ENCODE data around the gene CCDC142. TPM values are rescaled to one million over a fixed set of nuclear protein-coding genes. Genes with fewer than 3 reads are reported as not detected.

CCDC142 gene
- total RNA-seq, 1 experiment from 2014 or later: 7.8 TPM

DNA sequence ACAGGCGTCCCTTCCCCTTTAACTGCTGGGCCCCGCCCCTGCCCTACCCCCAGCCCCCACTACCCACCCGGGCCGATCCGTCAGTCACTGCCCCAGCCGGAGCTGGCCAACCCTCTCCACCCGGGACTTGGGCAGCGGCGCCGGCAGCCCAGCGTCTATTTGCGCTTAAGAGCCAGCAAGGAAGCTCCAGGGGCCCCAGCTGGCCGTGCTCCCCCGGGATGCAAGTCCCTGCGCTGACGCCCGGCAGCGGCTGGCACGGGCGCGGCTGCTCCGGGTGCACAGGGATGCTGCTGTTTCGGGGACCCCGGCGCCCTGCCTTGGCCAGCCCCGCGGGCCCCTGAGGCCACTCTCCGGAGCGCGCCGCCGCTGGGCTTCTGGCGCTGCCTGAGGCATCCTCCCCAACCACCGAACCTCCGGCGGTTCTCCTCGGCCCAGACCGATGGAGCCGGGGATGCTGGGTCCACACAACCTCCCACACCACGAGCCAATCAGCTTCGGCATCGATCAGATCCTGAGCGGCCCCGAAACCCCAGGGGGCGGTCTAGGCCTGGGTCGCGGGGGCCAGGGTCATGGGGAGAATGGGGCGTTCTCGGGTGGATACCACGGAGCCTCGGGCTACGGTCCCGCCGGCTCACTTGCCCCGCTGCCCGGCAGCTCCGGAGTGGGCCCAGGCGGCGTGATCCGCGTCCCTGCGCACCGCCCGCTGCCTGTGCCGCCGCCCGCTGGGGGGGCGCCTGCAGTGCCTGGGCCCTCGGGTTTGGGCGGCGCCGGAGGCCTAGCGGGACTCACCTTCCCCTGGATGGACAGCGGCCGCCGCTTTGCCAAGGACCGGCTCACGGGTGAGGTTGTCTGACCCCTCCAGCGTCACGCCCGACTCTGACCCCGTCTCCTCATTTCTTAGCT lies 31.8 kb upstream of the CCDC142 start, which contains the start of gene TLX2:
TSS of gene TLX2 (plus strand) at position 83 of the 903 bp plus-strand sequence. CDS start at position 440, 357 bp downstream.
- DNase-seq (ENCODE audit: low read depth): peak; percentile 34

DNA sequence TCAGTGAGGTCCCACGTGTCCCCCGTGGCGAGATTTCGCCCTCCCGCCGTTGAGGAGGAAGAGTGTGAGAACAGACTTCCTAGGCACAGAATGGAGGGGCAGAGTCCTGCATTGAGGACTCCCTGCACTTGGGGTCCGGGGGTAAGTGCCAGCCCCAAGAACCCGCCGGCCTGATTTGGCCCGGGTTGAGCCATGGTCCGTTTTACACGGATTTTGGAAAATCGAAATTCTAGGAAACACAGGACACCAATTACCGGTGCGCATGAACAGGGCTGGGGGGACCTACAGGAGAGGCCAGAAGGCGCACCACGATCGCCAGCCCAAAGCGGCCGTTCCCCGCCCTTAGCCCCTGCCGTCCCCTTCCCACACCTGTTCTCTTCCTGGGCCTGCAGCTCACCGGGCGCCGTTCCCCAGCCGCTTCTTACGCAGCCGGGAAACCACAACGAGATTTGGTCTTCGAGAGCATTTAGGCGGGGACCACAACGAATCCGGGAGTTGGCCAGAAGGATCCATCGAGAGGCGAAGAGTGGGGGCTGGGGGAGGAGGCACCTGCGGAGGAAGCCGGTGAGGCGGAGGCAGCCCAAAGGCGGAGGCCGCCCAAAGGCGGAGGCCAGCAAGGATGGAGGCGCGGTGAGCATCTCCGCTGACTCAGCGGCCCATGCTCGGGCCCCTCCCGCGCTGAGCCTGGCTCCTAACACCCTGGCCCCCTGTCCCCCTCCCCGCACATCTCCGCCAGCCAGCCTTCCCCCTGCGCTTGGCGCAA lies 31.0 kb upstream of the CCDC142 start:
- peak; percentile 20 for DNase-seq (ENCODE audit: low read depth)

DNA sequence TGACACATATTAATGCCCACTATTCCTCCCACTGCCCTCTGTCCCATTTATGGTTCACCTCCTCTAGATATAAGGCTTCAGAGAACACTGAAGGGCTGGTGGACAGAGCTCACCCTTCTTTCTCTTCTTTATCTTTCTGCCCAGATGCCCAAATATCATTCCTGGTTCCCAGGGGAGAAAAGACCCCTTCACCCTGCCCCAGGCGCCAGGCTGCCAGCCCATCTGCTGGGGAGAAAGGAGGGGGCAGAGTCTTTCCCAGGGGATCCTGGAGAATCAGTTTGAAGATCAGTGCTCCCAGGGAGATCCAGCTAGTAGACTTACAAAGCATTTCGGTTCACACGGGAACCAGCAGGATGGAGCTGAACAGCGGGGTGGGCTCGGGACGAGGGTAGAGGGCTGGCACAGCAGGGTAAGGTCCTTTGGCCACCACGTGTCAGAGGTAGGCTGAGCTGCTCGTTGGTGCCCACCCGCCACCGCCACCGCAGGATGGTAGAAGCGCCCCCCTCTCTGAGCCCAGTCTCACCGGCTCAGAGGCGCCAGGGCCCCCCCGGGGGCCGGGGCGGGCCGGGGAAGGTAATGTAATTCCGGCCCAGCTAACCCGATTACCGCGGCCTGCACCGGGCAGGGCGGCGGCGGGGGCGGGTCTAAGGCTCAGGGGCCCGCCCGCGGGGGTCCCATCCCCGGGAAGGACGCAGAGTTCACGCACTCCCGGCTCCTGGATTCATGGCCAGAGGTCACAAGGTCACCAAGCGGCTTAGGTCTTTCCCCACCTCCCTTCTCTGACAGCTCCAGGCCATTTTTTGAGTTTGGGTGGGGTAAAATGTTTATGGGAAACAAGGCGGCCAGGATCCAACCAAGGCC lies 30.2 kb upstream of the CCDC142 start:
- DNase-seq (ENCODE audit: low read depth): no peak

DNA sequence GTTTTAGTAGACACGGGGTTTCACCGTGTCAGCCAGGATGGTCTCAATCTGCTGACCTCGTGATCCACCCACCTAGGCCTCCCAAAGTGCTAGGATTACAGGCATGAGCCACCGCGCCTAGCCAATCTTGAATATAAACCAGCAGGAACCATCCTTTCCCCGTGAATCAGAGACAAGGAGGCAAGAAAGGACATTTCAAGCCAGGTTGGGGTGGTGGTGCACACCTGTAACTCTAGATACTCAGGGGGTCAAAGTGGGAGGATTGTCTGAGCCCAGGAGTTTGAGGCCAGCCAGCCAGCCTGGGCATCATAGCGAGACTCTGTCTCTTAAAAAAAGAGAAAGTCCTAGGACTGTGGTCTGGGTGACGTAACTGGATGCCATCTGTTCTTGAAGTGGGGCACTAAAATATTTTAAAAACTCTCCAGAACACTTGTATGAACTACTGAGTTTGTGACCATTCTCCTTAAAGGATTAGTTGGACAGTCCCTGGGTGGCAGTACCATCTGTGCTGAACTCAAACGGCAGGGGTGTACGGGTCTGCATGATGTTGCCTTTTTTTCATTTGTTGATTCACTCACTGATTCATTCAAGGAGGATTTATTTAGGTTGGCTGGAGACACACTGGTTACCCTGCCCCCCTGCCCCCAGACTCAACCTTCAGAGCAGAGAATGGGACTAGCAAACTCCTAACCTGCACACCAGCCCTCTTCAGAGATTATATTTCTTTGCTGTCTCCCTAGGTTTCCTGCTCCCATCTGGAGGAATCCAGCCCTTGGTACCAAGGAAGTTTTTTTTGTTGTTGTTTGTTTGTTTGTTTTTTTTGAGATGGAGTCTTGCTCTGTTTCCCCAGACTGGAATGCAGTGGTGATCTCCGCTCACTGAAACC lies 28.5 kb upstream of the CCDC142 start:
- DNase-seq (ENCODE audit: low read depth): peak; percentile 16

DNA sequence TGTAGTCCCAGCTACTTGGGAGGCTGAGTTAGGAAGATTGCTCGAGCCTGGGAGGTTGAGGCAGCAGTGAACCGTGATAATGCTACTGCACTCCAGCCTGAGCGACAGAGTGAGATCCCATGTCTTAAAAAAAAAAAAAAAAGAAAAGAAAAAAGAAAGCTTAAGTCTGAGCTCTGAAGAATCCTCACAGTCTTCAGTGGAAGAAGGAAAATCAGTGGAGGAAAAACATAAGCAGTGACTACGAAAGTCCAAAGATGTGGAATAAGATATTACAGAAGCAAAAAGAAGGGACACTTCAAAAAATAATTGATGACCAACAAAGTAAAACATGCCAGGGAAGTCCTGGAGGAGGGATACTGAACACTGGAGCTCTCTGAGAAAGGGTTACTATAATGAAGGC lies 27.5 kb upstream of the CCDC142 start:
- DNase-seq (ENCODE audit: low read depth): no peak

DNA sequence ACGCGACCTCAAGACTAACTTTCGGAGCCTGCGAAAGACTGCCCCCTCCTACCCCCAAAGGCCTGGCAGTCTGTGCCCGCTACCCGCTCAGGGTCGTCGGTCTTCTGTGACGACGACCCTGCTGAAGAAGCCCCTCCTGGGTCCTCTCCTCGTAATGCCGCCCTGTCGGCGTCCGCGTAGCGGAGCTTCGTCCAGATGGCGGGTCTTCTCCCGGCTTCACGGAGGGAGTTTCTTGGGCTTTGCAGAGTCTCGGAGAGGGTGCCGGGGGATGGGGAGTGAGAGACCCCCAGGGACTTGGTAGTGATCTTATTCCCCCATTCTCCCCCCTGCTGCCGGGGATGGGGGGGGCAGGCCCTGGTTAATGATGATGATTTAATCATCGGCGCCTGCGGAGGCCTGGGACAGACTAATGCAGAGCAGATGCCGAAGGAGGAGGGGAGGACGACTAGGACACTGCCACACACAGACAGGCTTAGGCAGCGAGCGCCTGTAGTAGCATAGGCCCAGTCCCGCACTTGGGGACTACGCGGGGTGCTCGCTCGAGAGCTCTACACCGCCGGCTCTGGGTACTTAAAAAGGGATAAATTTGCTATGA lies 25.2 kb upstream of the CCDC142 start:
- peak; percentile 18 for DNase-seq (ENCODE audit: low read depth)

DNA sequence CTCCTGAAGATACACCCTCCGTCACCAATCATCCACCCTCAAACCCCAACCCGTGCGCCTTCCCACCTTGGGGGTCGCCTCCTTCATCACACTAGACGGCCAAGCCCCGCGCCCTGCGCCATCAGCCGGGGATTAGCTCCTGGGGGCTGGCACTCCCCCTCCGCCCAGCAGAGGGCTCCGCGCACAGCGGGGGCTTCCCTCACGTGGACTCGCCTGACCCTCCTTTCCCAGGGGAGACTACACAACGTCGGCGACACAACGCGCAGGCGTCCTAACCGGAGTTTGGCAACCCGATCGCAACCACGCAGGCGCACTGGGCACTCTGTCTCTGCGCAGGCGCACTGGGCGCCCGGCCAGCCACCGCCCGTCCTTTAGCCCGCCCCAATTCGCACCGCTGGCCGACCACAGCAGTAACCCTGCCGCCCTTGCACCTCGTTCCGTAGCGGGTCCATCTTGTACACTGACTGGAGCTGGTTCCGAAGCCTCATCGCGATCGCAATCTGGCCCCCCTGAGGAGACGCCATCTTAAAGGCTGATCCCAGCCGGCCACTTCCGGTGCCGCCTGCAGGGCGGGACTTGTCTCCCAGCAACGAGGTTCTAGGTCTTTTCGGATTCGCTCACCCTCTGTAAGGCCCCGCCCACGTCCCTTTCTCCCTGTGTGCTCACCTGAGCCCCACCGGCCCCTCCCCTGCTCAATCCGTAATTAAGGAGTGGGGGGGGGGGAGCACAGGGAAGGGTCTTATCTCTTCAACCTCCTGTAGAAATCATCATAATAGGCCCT lies 24.5 kb upstream of the CCDC142 start, which contains the start of gene PCGF1:
TSS of gene PCGF1 (minus strand) at position 551 of the 781 bp plus-strand sequence. CDS start at position 524, 27 bp downstream.
- peak; percentile 97 for DNase-seq (ENCODE audit: low read depth)

DNA sequence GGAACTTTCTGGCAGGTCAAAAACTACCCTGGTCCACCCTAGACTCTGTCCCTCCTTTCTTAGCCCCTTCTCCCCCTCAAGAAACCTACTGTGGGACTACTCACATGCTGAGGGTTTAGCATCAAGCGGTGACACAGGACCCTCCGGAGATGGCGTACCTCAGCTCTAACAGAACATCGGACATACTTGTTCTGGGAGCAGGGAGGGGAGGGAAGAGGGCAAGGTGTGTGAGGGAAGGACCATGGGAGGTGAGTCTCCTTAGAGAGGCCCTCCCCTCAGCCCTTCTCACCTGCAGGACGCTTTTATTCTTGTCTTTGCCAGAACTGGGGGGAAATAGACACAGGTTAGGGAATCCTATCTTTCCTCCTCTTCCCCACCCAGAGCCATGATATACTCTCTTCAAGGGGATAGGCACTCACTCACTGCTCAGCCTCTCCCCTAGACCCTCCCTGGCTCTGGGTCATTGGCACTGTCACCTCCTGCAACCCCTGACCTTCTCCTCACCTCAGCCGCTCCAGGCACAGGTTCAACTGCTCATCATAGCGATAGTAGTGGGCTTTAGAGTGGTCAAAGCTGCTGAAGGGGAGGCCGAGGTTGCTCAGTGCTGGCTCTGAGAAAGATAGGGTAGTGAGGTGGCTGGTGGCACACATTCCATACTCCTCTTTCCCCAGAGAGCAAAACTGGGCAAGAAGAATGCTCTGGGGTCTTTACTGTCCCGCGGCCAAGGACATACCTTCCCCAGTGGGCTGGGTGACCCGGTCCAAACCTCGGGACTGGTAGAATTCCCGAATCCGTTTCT lies 22.8 kb upstream of the CCDC142 start:
- DNase-seq (ENCODE audit: low read depth): no peak

DNA sequence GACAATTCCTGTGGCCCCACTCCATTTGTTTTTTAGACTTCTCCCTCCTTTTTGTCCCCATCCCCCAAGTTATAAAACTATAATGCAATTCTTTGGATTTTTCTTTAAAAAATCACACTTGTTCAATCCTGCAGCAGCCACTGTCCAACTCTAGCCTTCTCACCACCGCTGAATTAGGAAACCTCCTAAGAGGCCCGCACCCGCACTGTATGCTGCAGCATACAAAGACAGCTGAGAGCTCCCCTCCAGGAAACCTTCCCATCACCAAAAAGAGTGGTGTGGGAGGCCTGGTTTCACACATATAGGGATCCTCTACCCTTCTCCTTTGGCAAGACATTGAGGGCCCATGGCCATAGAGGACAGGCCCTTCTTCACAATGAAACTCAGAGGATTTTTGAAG lies 21.8 kb upstream of the CCDC142 start:
- no peak for DNase-seq (ENCODE audit: low read depth)

DNA sequence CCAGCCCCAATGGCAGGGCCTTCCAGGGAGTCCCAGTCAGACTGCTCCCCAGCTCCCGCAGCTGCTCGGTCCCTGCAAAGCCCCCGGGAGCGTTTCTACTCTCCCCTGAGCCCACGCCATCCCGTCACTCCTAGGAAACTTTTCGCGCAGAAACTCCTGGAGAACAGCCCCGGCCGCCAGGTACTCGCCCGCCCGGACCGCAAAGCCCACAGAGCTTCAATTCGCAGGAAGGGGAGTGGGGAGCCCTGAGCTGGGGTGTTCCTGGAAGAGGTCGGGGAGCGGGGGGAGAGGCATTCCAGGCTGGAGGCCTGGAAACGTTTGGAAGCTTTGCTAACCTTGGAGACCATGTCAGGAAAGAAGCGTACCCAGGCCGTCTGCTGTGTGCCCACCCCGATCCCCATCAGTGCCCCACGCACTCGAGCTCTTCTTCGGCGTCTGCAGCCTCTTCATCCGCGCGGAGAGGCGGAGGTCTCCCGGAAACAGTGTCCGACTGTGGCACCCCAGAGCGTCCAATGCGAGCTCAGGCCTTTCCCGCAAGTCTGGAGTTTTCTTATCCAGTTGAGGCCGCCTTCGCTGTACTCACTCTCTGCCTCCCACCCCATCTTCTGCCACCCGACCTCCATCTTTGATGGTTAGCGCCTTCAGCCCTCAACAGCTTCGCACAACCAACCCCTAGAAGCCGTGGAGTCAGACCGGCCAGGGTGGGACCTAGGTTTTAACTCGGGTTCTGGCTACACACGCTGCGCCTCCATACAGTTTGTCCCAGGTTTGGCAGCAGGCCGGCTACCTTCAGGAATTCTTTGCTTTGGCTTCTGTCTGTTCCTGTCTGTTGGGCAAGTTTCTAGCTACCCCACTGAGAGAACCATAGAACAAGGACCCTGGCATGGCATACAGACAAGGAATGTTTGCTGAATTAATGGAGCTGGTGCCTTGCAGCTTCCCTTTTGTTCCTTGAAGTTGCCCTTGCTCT lies 21.0 kb upstream of the CCDC142 start:
- no peak for DNase-seq (ENCODE audit: low read depth)

DNA sequence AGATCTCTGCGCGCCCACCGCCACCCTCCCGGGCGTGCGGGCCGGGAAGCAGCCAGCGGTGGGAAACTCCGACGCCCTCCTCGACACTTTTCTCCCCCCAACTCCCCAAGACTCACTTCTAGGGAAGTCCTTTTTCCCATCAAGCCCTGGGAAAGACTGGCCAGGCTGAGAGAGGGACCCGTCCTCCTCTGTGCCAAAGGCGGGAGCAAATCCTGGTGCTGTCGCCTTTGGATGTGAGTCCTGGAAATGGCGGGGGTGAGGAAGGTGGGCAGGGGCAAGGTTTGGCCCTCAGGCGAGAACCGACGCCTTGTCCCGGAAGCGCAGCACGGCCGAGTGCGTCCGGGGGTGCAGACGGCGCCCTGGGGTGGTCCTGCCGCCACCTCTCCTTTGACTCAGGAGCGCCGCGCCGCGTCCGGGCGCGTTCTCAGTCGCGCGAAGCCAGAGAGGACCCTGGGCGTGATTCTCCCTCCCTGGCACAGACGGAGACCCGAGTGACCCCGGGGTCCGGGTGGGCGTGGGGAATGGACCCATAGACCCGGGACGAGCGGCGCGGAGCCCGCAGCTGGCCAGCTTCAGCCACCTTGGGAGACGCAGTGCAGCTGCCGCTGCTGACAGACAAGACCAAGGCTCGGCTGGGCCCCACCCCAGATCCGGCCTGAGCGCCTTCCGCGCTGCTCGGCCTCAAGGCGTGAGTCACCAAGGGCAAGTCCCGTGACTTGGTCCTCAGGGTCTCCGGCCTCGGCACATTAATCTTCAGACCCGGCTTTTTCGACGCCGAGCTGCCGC lies 20.1 kb upstream of the CCDC142 start:
- peak; percentile 73 for DNase-seq (ENCODE audit: low read depth)

DNA sequence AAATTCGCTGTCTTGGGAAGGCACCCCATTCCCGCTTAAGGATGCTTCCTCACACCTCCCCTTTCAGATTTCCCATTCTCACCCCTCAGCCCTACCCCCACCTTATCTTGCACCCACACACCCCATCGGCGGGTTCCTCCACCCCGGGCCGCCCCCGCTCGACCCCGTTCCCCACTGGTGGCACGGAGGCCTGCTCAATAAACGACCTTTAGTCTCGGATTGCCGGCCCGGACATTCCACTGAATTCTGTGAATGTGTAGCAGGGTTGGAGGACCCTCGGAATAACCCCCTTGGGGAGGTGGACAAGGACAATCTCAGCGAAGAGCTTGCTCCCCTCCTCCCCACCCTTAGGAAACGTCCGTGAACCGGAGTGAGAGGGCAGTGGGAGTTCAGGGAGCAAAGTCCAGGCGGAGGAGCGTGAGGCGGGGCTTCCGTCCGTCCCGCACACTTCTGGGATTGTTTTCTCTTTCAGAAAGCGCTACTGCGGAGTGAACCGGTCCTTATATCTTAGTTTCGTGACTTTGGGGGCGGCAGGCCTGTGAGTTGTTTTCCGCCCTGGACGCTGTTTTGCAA lies 19.4 kb upstream of the CCDC142 start:
- no peak for DNase-seq (ENCODE audit: low read depth)

DNA sequence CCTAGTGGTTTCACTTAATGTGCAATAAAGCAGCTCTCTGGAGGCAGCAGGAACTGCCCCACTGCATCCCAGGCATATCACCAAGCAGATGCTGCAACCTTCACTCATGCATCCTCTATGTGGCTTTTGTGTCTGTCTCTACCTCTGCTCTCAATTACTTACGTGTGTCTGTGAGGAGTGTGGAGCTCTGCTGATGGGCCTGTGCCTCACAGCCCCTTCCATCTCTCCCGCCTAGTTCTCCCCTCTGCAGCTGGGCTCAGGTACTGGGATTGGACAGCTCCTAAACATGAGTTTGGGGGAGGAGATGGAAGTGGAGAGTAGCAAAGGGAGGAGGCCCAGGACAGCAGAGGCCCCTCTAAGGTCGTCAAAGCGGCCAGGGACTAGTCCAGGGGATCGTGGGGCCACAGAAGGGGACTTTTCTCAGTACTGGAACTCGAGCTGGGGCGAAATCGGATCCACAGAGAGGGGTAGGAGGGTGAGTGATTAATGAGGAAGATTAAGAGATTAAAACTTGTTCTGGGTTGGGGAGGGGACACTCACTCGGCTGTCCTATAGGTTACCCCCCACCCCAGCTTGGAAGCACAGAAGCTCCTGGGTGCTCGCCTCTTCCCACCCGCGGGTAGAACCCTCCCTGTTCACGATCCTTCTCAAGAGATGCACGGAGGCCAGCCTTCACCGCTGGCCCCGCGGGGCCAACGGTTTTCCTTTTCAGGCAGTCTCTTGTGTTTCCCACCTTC lies 18.7 kb upstream of the CCDC142 start:
- DNase-seq (ENCODE audit: low read depth): no peak

DNA sequence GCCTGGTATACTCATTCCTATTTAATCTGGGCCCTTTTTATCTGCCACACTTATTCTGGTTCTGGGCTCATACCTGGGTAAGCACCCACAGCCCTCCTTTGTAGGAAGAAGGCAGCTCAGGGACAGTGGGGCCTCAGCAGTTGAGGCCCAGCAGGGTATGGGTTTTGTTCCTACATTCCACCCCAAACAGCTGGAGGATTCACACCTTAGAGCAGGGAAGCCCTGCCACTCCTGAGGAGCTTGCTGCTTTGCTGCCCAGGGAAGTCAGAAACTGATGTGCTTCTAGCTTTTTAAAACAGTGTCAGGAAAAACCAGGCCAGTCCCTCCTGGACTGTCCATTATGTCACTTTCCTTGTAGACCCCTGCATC lies 17.8 kb upstream of the CCDC142 start:
- DNase-seq (ENCODE audit: low read depth): no peak

DNA sequence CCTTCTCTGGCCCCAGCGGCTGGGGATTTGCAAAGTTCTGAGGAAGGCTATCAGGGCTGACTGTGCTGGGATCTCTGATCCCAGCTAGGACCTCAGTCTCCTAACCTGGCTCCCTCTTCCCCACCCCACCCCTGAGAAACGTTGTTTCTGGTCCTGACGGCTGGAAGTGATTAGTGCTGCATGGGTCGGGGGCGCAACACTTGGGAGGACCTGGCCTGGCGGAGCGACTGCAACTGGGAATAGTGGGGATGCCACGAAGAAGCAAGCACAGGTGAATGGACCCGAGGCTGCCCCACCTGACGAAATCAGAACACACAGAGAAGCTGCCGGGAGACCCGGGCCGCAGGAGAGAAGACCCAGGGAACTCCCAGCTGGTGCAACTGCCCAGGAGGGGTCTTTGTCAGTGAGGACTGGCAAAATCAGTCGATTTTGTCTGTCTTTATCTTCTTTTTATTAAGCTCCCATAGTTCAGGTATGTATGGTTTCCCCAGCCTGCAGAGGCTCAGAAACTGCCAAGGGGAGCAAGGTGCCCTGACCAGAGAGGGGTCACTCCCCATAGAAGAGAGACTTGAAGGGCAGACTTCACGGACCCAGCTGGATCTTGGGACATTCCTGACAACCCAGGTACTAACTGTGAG lies 17.3 kb upstream of the CCDC142 start:
- no peak for DNase-seq (ENCODE audit: low read depth)
